ENCODE measurements around the gene NNT. TPM values are rescaled to one million over a fixed set of nuclear protein-coding genes. Genes with fewer than 3 reads are reported as not detected.
"Not testable (repeated sequence)": the region's sequence is repeated elsewhere in the genome, so short reads cannot be mapped to it uniquely, and the experiment has no call there.

NNT gene
- total and polyA plus RNA-seq, 2 of the 13 experiments (the other 11 are each of a cell fraction or from before 2014, with no cell fraction given): 21.1 to 58.0 TPM

DNA sequence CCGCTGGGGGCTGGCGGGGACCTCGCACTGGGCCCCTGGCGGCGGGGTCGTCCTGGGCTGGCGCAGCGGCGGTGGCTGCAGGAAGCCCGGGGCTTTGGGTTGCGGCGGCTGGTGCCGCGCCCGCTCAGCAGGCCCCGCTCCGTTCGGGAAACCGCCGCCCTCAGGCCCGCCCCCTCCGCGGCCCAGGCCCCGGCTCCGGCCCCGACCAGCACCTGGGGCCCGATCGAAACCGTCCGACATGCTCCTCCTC is 46.4 kb upstream of the NNT start:
- H3K27me3 ChIP-seq (ENCODE audit: control insufficient read depth in 1 of 2, insufficient read depth in 2 of 2, low read length in 2 of 2); DNase-seq (ENCODE audit: low spot score); CTCF ChIA-PET (ENCODE audit: low intra/inter-chr PET ratio, low total read pairs); H3K9me3 ChIP-seq (ENCODE audit: low read length); FAIRE-seq; in situ Hi-C loops (cut with HindIII; ENCODE audit: extremely low pct_ligation_motif_present, low pct_unique_long_range_greater_than_20kb); BruUV-seq (replicated peaks); H2AFZ ChIP-seq (ENCODE audit: low read length); TF ChIP-seq ZHX2 (IDR thresholded peaks at IDR 0.05; ENCODE audit: low read depth): not testable (repeated sequence)
- ATAC-seq: peak; percentile 93
- POLR2A ChIA-PET: interaction anchor here (1.2 to 2.8 kb wide), 4 partner anchors 9 to 243 kb away, joined by 4 to 16 read pairs (median 4); partner anchors contain the start of genes HMGCS1 and TMEM267
- Histone ChIP-seq H3K4me2 (ENCODE audit: low read depth, low read length) (peak overlapping the region; percentile 98), H3K27ac (ENCODE audit: extremely low read length, insufficient read depth, low read length) (peak overlapping the region; percentile 95), H3K9ac (ENCODE audit: insufficient read depth, low read depth, low read length) (peak overlapping the region; percentile 93), H3K4me3 (replicated peaks in 1 of 3; ENCODE audit: insufficient read depth in 1 of 3, low read depth in 2 of 3, low read length in 3 of 3) (peak overlapping the region; percentile 77 to 90 (median 84)), H3K4me1 (ENCODE audit: insufficient read depth, low read length) (peaks cover 49% of the 10 kb centered on the region), H3K79me2 (ENCODE audit: insufficient read depth, low read length) (peaks cover 48% of the 10 kb centered on the region), H4K20me1 (ENCODE audit: insufficient read depth, low read length) (peaks cover 11% of the 10 kb centered on the region), H3K36me3 (replicated peaks in 1 of 2; ENCODE audit: control insufficient read depth in 1 of 2, insufficient read depth in 2 of 2, low read length in 2 of 2) (peaks cover 6 to 32% of the 10 kb centered on the region in 2 experiments; a peak in 4 of 5 replicates)
- intact Hi-C loops (cut with micrococcal nuclease; ENCODE audit: unreplicated experiment): loop anchor here (1.0 to 5.0 kb wide), 3 partner anchors 46 to 154 kb away; partner anchors contain the start of gene TMEM267
- no CpG with 5 or more reads among the region's 30 CpGs for WGBS (ENCODE audit: low lambda C conversion rate)
- TF ChIP-seq PAX8 (CRISPR knock-in tag; IDR thresholded peaks at IDR 0.05; ENCODE audit: borderline replicate concordance): peak; percentile 28; the same call in 1 of the 2 replicates
- TF ChIP-seq SPEN (CRISPR knock-in tag; IDR thresholded peaks at IDR 0.05; ENCODE audit: low read depth): peak; percentile 68; the same call in 1 of the 2 replicates
- TF ChIP-seq ZNF567 (CRISPR knock-in tag; IDR thresholded peaks at IDR 0.05; ENCODE audit: borderline replicate concordance): 0 out of 2 replicates have a peak, but pooled peaks have one; percentile 24
- TF ChIP-seq SP5 (CRISPR knock-in tag; IDR thresholded peaks at IDR 0.05; ENCODE audit: borderline replicate concordance, low read depth): 0 out of 2 replicates have a peak, but pooled peaks have one; percentile 12
- TF ChIP-seq ARNTL (CRISPR knock-in tag; IDR thresholded peaks at IDR 0.05): peak; percentile 5; the same call in 1 of the 2 replicates
- TF ChIP-seq ZFY (CRISPR knock-in tag; IDR thresholded peaks at IDR 0.05): peak; percentile 95
- TF ChIP-seq ZBTB3 (CRISPR knock-in tag; IDR thresholded peaks at IDR 0.05; ENCODE audit: borderline replicate concordance, low read depth): 0 out of 2 replicates have a peak, but pooled peaks have one; percentile 3
- TF ChIP-seq ZNF30 (CRISPR knock-in tag; IDR thresholded peaks at IDR 0.05): peak; percentile 3; the same call in 1 of the 2 replicates
- peak; percentile 95; the same call in 1 of the 2 replicates for TF ChIP-seq ZFX (CRISPR knock-in tag; IDR thresholded peaks at IDR 0.05; ENCODE audit: low read depth)
- TF ChIP-seq BRF2 (CRISPR knock-in tag; IDR thresholded peaks at IDR 0.05): peak; percentile 49; the same call in 1 of the 2 replicates
- TF ChIP-seq ZHX2 (CRISPR knock-in tag; IDR thresholded peaks at IDR 0.05; ENCODE audit: borderline replicate concordance): peak; percentile 21; the same call in 1 of the 2 replicates
- 0 out of 2 replicates have a peak, but pooled peaks have one; percentile 20 for TF ChIP-seq FLYWCH1 (CRISPR knock-in tag; IDR thresholded peaks at IDR 0.05)
- 0 out of 2 replicates have a peak, but pooled peaks have one; percentile 4 for TF ChIP-seq ZBTB20 (CRISPR knock-in tag; IDR thresholded peaks at IDR 0.05; ENCODE audit: borderline replicate concordance, low read depth)
- TF ChIP-seq KMT2A (CRISPR knock-in tag; IDR thresholded peaks at IDR 0.05): peak; percentile 48; the same call in 1 of the 2 replicates
- TF ChIP-seq DR1 (CRISPR knock-in tag; IDR thresholded peaks at IDR 0.05): peak; percentile 23; the same call in 1 of the 2 replicates
- 0 out of 2 replicates have a peak, but pooled peaks have one; percentile 16 for TF ChIP-seq E2F1 (CRISPR knock-in tag; IDR thresholded peaks at IDR 0.05)

All from HepG2 (cell line).